Measurements from ENCODE around the gene SCEL. TPM values are rescaled to one million over a fixed set of nuclear protein-coding genes. Genes with fewer than 3 reads are reported as not detected.

The SCEL gene
- total RNA-seq, 2 donors from 2014 or later, result 2.2 to 2.3 TPM

- Histone ChIP-seq H3K27me3 (no peaks in the 10 kb centered on the region), H3K4me3 (no peak overlapping the region), H3K27ac (no peak overlapping the region), H3K9me3 (no peaks in the 10 kb centered on the region), H3K9ac (ENCODE audit: low read depth in 2 of 2, low read length in 2 of 2) (no peak overlapping the region), H3K4me1 (no peaks in the 10 kb centered on the region), H3K36me3 (no peaks in the 10 kb centered on the region)
- DNase-seq, result no peak
- no peak for TF ChIP-seq CTCF (IDR thresholded peaks at IDR 0.05)
- intact Hi-C loops (cut with DNase I), result no loop called here
These were observed 852 bp downstream of the SCEL start for GRCh38 chr13:77536358-77536757.

- Histone ChIP-seq H3K36me3 (no peaks in the 10 kb centered on the region), H3K9ac (ENCODE audit: low read depth in 2 of 2, low read length in 2 of 2) (no peak overlapping the region), H3K4me1 (no peaks in the 10 kb centered on the region), H3K27ac (no peak overlapping the region), H3K27me3 (no peaks in the 10 kb centered on the region), H3K4me3 (no peak overlapping the region), H3K9me3 (no peaks in the 10 kb centered on the region)
- no peak for TF ChIP-seq CTCF (IDR thresholded peaks at IDR 0.05)
- intact Hi-C loops (cut with DNase I), result no loop called here
- DNase-seq, result no peak
These were observed 1.9 kb downstream of the SCEL start for GRCh38 chr13:77537289-77537919.

- no peak for DNase-seq
- no peak overlapping the region for H3K27ac ChIP-seq
- no peak overlapping the region for H3K9ac ChIP-seq (ENCODE audit: low read depth in 2 of 2, low read length in 2 of 2)
- no peaks in the 10 kb centered on the region for H3K4me1 ChIP-seq
- no peaks in the 10 kb centered on the region for H3K27me3 ChIP-seq
- no peak overlapping the region for H3K4me3 ChIP-seq
- intact Hi-C loops (cut with DNase I), result no loop called here
- H3K9me3 ChIP-seq, result no peaks in the 10 kb centered on the region
- no peaks in the 10 kb centered on the region for H3K36me3 ChIP-seq
- no peak for TF ChIP-seq CTCF (IDR thresholded peaks at IDR 0.05)
These were observed 8.2 kb downstream of the SCEL start for GRCh38 chr13:77543711-77544110.

GRCh38 chr13:77544355-77544754 lies 8.8 kb downstream of the SCEL start:
- intact Hi-C loops (cut with DNase I), result no loop called here
- TF ChIP-seq CTCF (IDR thresholded peaks at IDR 0.05), result no peak
- Histone ChIP-seq H3K4me3 (no peak overlapping the region), H3K9ac (ENCODE audit: low read depth in 2 of 2, low read length in 2 of 2) (no peak overlapping the region), H3K36me3 (no peaks in the 10 kb centered on the region), H3K9me3 (no peaks in the 10 kb centered on the region), H3K4me1 (no peaks in the 10 kb centered on the region), H3K27me3 (no peaks in the 10 kb centered on the region), H3K27ac (no peak overlapping the region)
- peak; percentile 19 for DNase-seq

GRCh38 chr13:77544758-77545338 lies 9.3 kb downstream of the SCEL start:
- TF ChIP-seq CTCF (IDR thresholded peaks at IDR 0.05), result no peak
- intact Hi-C loops (cut with DNase I), result no loop called here
- no peaks in the 10 kb centered on the region for H3K27me3 ChIP-seq
- no peaks in the 10 kb centered on the region for H3K36me3 ChIP-seq
- no peak overlapping the region for H3K27ac ChIP-seq
- H3K9me3 ChIP-seq, result no peaks in the 10 kb centered on the region
- no peak overlapping the region for H3K4me3 ChIP-seq
- H3K9ac ChIP-seq (ENCODE audit: low read depth in 2 of 2, low read length in 2 of 2), result no peak overlapping the region
- no peak for DNase-seq
- H3K4me1 ChIP-seq, result no peaks in the 10 kb centered on the region
